ENCODE results near the gene ENOX1. TPM values are rescaled to one million over a fixed set of nuclear protein-coding genes. Genes with fewer than 3 reads are reported as not detected.

ENOX1 gene
- total RNA-seq, 1 donor from 2014 or later = 0.60 TPM

DNA sequence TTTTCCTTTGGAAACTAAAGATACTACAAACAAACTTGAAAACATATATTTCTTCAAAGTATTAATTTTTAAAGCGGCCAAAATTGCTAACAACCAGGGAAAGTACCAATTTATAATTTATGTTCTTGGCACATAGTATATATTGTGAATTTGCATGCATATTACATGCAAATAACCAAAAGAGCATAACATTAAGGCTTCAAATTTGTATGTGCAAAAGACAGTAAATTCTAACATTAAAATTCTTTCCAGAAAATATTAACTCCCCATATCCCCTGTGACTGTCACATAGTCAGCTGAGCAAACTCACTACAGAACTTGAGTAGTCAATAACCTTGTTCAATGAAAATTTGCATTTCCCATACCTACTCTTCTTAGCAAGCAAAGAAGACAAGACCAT, 133.4 kb downstream of the ENOX1 start:
- H3K4me1 ChIP-seq = peaks cover 7% of the 10 kb centered on the region
- TF ChIP-seq, protein P1, sequence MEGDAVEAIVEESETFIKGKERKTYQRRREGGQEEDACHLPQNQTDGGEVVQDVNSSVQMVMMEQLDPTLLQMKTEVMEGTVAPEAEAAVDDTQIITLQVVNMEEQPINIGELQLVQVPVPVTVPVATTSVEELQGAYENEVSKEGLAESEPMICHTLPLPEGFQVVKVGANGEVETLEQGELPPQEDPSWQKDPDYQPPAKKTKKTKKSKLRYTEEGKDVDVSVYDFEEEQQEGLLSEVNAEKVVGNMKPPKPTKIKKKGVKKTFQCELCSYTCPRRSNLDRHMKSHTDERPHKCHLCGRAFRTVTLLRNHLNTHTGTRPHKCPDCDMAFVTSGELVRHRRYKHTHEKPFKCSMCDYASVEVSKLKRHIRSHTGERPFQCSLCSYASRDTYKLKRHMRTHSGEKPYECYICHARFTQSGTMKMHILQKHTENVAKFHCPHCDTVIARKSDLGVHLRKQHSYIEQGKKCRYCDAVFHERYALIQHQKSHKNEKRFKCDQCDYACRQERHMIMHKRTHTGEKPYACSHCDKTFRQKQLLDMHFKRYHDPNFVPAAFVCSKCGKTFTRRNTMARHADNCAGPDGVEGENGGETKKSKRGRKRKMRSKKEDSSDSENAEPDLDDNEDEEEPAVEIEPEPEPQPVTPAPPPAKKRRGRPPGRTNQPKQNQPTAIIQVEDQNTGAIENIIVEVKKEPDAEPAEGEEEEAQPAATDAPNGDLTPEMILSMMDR (IDR thresholded peaks at IDR 0.05; ENCODE audit: borderline replicate concordance) = no peak
- no peaks in the 10 kb centered on the region for H3K27me3 ChIP-seq (ENCODE audit: low read depth)
- H3K9me3 ChIP-seq (replicated peaks) = no peaks in the 10 kb centered on the region
- no peak overlapping the region for H3K4me3 ChIP-seq
- no peak for DNase-seq
- no peak overlapping the region for H3K27ac ChIP-seq (replicated peaks)
- intact Hi-C loops (cut with micrococcal nuclease) = no loop called here
- no peaks in the 10 kb centered on the region for H3K36me3 ChIP-seq

DNA sequence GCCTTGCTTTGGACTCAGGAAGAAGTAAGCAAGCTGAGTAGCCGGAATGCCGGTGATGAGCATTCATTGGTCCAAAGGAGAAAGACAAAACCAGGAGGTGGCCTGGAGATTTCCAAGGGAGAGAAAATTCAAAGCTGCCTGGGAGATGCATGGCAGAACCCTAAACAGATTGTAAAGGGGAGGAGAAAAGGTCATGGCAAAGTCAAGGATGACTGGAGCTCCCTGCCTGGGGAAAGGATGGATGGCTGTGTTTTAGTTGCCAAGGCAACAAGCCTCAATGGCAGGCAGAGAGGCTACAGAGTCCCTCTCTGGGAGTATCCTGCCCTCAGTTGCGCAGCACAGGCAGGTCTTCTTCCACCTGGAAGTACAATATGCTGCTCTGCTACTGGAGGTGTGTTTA, 134.0 kb downstream of the ENOX1 start:
- TF ChIP-seq, protein P1 (IDR thresholded peaks at IDR 0.05; ENCODE audit: borderline replicate concordance) = no peak
- peaks cover 9% of the 10 kb centered on the region for H3K4me1 ChIP-seq
- no peaks in the 10 kb centered on the region for H3K36me3 ChIP-seq
- intact Hi-C loops (cut with micrococcal nuclease) = no loop called here
- no peaks in the 10 kb centered on the region for H3K27me3 ChIP-seq (ENCODE audit: low read depth)
- no peak overlapping the region for H3K27ac ChIP-seq (replicated peaks)
- no peaks in the 10 kb centered on the region for H3K9me3 ChIP-seq (replicated peaks)
- no peak overlapping the region for H3K4me3 ChIP-seq
- DNase-seq = no peak

DNA sequence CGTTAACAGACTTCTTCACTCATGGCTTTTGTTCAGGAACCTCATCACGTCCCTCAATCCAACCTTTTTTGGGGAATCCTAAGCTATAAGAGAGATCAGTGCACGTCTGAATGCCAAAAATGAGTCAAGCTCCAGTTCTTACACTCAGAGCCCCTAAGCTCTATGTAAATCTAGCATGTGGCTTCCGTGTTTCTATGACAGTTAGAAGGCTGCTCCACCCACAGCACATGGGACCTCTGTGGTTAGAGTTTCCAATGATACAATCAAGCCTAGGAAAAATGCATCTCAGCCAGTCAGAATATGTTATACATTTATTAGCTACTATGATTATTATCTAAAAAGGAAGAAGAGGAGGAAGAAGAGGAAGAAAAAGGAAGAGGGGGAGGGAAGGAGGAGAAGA, 135.9 kb downstream of the ENOX1 start:
- Histone ChIP-seq H3K9me3 (replicated peaks) (peaks cover 3% of the 10 kb centered on the region), H3K4me1 (peaks cover 9% of the 10 kb centered on the region), H3K27ac (replicated peaks) (no peak overlapping the region), H3K36me3 (no peaks in the 10 kb centered on the region), H3K4me3 (no peak overlapping the region), H3K27me3 (ENCODE audit: low read depth) (no peaks in the 10 kb centered on the region)
- DNase-seq = no peak
- TF ChIP-seq, protein P1 (IDR thresholded peaks at IDR 0.05; ENCODE audit: borderline replicate concordance) = no peak
- intact Hi-C loops (cut with micrococcal nuclease) = no loop called here

DNA sequence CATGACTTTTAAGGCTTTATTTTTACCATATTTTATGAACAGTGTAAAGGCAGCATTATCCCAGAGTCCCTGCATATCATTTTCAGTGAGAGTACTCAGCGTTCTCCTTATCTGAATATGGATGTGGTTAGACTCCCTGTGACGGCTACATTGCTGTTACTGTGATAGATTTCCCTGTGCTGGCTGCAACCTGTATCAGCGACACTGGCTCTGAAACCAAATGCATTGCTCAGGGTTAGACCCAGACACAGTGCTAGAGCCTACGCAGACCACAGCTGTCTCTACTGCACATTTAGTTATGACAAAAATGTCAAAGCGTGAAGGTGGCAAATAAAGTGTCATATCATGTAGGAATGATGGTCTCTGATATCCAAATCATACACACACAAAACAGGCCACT, 138.0 kb downstream of the ENOX1 start:
- Histone ChIP-seq H3K4me1 (peaks cover 9% of the 10 kb centered on the region), H3K4me3 (no peak overlapping the region), H3K9me3 (replicated peaks) (peaks cover 4% of the 10 kb centered on the region), H3K36me3 (no peaks in the 10 kb centered on the region), H3K27me3 (ENCODE audit: low read depth) (no peaks in the 10 kb centered on the region), H3K27ac (replicated peaks) (no peak overlapping the region)
- intact Hi-C loops (cut with micrococcal nuclease) = no loop called here
- TF ChIP-seq, protein P1 (IDR thresholded peaks at IDR 0.05; ENCODE audit: borderline replicate concordance) = no peak
- no peak for DNase-seq

DNA sequence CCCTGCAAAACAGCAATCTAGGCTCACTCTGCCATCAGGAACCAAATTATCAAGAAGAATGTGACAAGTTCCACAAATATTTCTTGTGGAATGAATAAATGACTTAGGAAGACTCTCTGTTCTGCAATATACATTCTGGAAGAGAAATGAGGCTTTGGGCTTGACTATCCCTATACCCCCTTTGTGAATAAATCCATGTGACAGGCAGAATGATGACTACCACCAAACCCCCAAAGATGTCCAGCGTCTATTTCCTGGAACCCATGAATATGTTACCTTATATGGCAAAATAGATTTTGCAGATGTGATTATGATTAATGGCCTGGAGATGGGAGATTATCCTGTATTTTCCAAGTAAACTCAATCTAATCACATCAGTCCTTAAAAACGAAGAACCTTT, 139.3 kb downstream of the ENOX1 start:
- Histone ChIP-seq H3K27ac (replicated peaks) (no peak overlapping the region), H3K27me3 (ENCODE audit: low read depth) (no peaks in the 10 kb centered on the region), H3K9me3 (replicated peaks) (peaks cover 4% of the 10 kb centered on the region), H3K36me3 (no peaks in the 10 kb centered on the region), H3K4me3 (no peak overlapping the region), H3K4me1 (peaks cover 9% of the 10 kb centered on the region)
- no peak for DNase-seq
- intact Hi-C loops (cut with micrococcal nuclease) = no loop called here
- TF ChIP-seq, protein P1 (IDR thresholded peaks at IDR 0.05; ENCODE audit: borderline replicate concordance) = no peak

DNA sequence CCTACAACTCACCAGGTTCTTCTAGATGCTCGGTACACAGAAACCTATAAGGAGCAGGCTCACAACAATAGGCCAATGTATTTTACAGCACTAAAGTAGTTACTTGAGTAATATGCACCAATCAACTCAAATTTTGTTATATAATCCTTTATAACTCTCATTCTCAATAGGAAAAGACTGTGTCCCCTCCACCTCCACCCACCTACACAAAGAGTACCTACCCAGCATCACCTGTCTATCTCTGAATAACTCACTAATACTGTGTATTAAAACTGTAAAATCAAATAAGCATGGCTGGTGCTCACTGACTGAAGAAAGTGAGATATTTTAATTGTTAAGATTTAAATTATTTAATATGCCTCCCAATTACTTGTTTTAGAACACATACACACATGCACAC, 146.3 kb downstream of the ENOX1 start:
- H3K9me3 ChIP-seq (replicated peaks) = no peaks in the 10 kb centered on the region
- no peak overlapping the region for H3K4me3 ChIP-seq
- no peaks in the 10 kb centered on the region for H3K27me3 ChIP-seq (ENCODE audit: low read depth)
- intact Hi-C loops (cut with micrococcal nuclease) = no loop called here
- TF ChIP-seq, protein P1 (IDR thresholded peaks at IDR 0.05; ENCODE audit: borderline replicate concordance) = no peak
- no peaks in the 10 kb centered on the region for H3K4me1 ChIP-seq
- no peak for DNase-seq
- H3K27ac ChIP-seq (replicated peaks) = no peak overlapping the region
- H3K36me3 ChIP-seq = no peaks in the 10 kb centered on the region
